ENCODE data around the gene SLC22A3.
"Not testable (repeated sequence)": the region's sequence is repeated elsewhere in the genome, so short reads cannot be mapped to it uniquely, and the experiment has no call there.

Gene SLC22A3

GRCh38 chr6:160348223-160349019 lies at the start of gene SLC22A3:
SLC22A3 (plus strand) TSS chr6:160348378; CDS start chr6:160348420, 42 bp downstream.
- intact Hi-C loops (cut with DNase I): no loop called here
- peak in 4 of 42 donors; percentile 6 to 24 (median 14) for DNase-seq

- intact Hi-C loops (cut with DNase I): no loop called here
- no peak for DNase-seq
Observed at GRCh38 chr6:160299559-160299958, 48.6 kb upstream of the SLC22A3 start.

- DNase-seq: no peak
Observed at GRCh38 chr6:160300076-160300695, 48.0 kb upstream of the SLC22A3 start.

GRCh38 chr6:160301339-160301738 lies 46.8 kb upstream of the SLC22A3 start:
- intact Hi-C loops (cut with DNase I): no loop called here
- DNase-seq: no peak

More at GRCh38 chr6:160300076-160300695, 48.0 kb upstream of the SLC22A3 start:
- intact Hi-C loops (cut with DNase I): no loop called here

- intact Hi-C loops (cut with DNase I): not testable (repeated sequence)
Observed at GRCh38 chr6:160302431-160303082, 45.6 kb upstream of the SLC22A3 start.

GRCh38 chr6:160303806-160304205 lies 44.4 kb upstream of the SLC22A3 start:
- DNase-seq: no peak
- intact Hi-C loops (cut with DNase I): no loop called here

More at GRCh38 chr6:160302431-160303082, 45.6 kb upstream of the SLC22A3 start:
- not testable (repeated sequence) for DNase-seq

GRCh38 chr6:160305926-160306713 lies 42.1 kb upstream of the SLC22A3 start:
- intact Hi-C loops (cut with DNase I): no loop called here
- DNase-seq: peak in 39 of 42 donors; percentile 16 to 82 (median 58)

- no peak for DNase-seq
- intact Hi-C loops (cut with DNase I): no loop called here
Observed at GRCh38 chr6:160309718-160310117, 38.5 kb upstream of the SLC22A3 start.

GRCh38 chr6:160312900-160313299 lies 35.3 kb upstream of the SLC22A3 start:
- DNase-seq: no peak
- intact Hi-C loops (cut with DNase I): no loop called here

GRCh38 chr6:160315310-160315709 lies 32.9 kb upstream of the SLC22A3 start:
- intact Hi-C loops (cut with DNase I): no loop called here
- DNase-seq: no peak

GRCh38 chr6:160316261-160316660 lies 31.9 kb upstream of the SLC22A3 start:
- DNase-seq: no peak

GRCh38 chr6:160319246-160319645 lies 28.9 kb upstream of the SLC22A3 start:
- intact Hi-C loops (cut with DNase I): no loop called here
- DNase-seq: no peak

More at GRCh38 chr6:160316261-160316660, 31.9 kb upstream of the SLC22A3 start:
- intact Hi-C loops (cut with DNase I): no loop called here

- intact Hi-C loops (cut with DNase I): no loop called here
- DNase-seq: no peak
Observed at GRCh38 chr6:160321729-160322505, 26.3 kb upstream of the SLC22A3 start.

GRCh38 chr6:160327981-160328380 lies 20.2 kb upstream of the SLC22A3 start:
- no peak for DNase-seq
- intact Hi-C loops (cut with DNase I): no loop called here

GRCh38 chr6:160328447-160328846 lies 19.7 kb upstream of the SLC22A3 start:
- intact Hi-C loops (cut with DNase I): no loop called here

GRCh38 chr6:160329188-160329587 lies 19.0 kb upstream of the SLC22A3 start:
- intact Hi-C loops (cut with DNase I): no loop called here
- DNase-seq: no peak

More at GRCh38 chr6:160328447-160328846, 19.7 kb upstream of the SLC22A3 start:
- DNase-seq: no peak

GRCh38 chr6:160330619-160331018 lies 17.6 kb upstream of the SLC22A3 start:
- DNase-seq: no peak

GRCh38 chr6:160331204-160331603 lies 17.0 kb upstream of the SLC22A3 start:
- intact Hi-C loops (cut with DNase I): no loop called here
- DNase-seq: no peak

More at GRCh38 chr6:160330619-160331018, 17.6 kb upstream of the SLC22A3 start:
- intact Hi-C loops (cut with DNase I): no loop called here

All from head of caudate nucleus (tissue), 42 donors.